ENCODE results near the gene DNAJA3. TPM values are rescaled to one million over a fixed set of nuclear protein-coding genes. Genes with fewer than 3 reads are reported as not detected.

Gene DNAJA3
- total and polyA plus RNA-seq, 2 donors (not counting 3 experiments of a cell fraction or from before 2014, with no cell fraction given), result 33.4 to 45.4 TPM

- TF ChIP-seq EZH2 (IDR thresholded peaks at IDR 0.05; ENCODE audit: borderline replicate concordance, low read depth, low read length, severe bottlenecking) (no peak), POLR2A (IDR thresholded peaks at IDR 0.05; ENCODE audit: low read depth, low read length) (no peak), GATA2 (IDR thresholded peaks at IDR 0.05; ENCODE audit: insufficient read depth, insufficient read length, low read depth, low read length) (no peak), FOS (IDR thresholded peaks at IDR 0.05; ENCODE audit: borderline replicate concordance, insufficient read depth, low read length) (no peak), MAX (IDR thresholded peaks at IDR 0.05; ENCODE audit: insufficient read depth, insufficient read length) (no peak), MYC (IDR thresholded peaks at IDR 0.05; ENCODE audit: low read depth, low read length) (no peak), CTCF (IDR thresholded peaks at IDR 0.05; ENCODE audit: extremely low read depth in 1 of 2, insufficient read depth in 1 of 2, low read depth in 1 of 2, low read length in 2 of 2) (no peak), JUN (IDR thresholded peaks at IDR 0.05; ENCODE audit: borderline replicate concordance, insufficient read depth, insufficient read length, low read depth) (no peak), POLR2AphosphoS5 (IDR thresholded peaks at IDR 0.05; ENCODE audit: insufficient read depth, low read depth, low read length) (no peak)
- intact Hi-C loops (cut with micrococcal nuclease) (no loop called here), dilution Hi-C loops (cut with MboI; ENCODE audit: extremely low pct_ligation_motif_present, low sequenced_read_pairs) (no loop called here)
- Histone ChIP-seq H2AFZ (ENCODE audit: low read depth, low read length) (no peak overlapping the region), H4K20me1 (replicated peaks; ENCODE audit: control insufficient read depth, extremely low read depth, insufficient read depth, low read length) (no peaks in the 10 kb centered on the region), H3K9me1 (replicated peaks; ENCODE audit: control insufficient read depth, extremely low read depth, insufficient read depth, low read length) (no peaks in the 10 kb centered on the region), H3K4me2 (ENCODE audit: insufficient read depth, low read length) (no peak overlapping the region), H3K36me3 (ENCODE audit: control insufficient read depth in 2 of 2, extremely low read depth in 1 of 2, insufficient read depth in 2 of 2, low read length in 2 of 2) (peaks cover 6 to 40% of the 10 kb centered on the region in 2 experiments), H3K27me3 (ENCODE audit: control insufficient read depth in 2 of 2, insufficient read depth in 2 of 2, low read length in 2 of 2) (no peaks in the 10 kb centered on the region), H3K79me2 (ENCODE audit: control insufficient read depth, insufficient read depth, low read length) (no peaks in the 10 kb centered on the region), H3K4me1 (ENCODE audit: control insufficient read depth, extremely low read depth, insufficient read depth, low read length) (no peaks in the 10 kb centered on the region), H3K9ac (replicated peaks; ENCODE audit: extremely low read depth, insufficient read depth, low read length) (no peak overlapping the region), H3K9me3 (replicated peaks; ENCODE audit: control insufficient read depth, insufficient read depth, low read length) (no peaks in the 10 kb centered on the region), H3K27ac (ENCODE audit: insufficient read depth, low read depth, low read length) (no peak overlapping the region), H3K4me3 (replicated peaks in 1 of 3; ENCODE audit: insufficient read depth in 1 of 3, low read depth in 1 of 3, low read length in 3 of 3) (no peak overlapping the region)
- ChIA-PET CTCF (no interaction called here), POLR2A (no interaction called here)
- BruUV-seq (replicated peaks), result TSS peak; percentile 15
- FAIRE-seq (no peak), DNase-seq (ENCODE audit: low read depth, low spot score) (no peak)
Measured at GRCh38 chr16:4455951-4456350, 30.3 kb downstream of the DNAJA3 start.

Measured in endothelial cell of umbilical vein (primary cell).